Astrocyte (in vitro differentiated cells and primary cell): ENCODE data around the gene RBM19. TPM values are rescaled to one million over a fixed set of nuclear protein-coding genes. Genes with fewer than 3 reads are reported as not detected.
A peak's percentile ranks its signal among the peaks of the same experiment; 100 is the strongest.
"Not testable (repeated sequence)": the region's sequence is repeated elsewhere in the genome, so short reads cannot be mapped to it uniquely, and the experiment has no call there.

Source experiments
- DNase-seq: peaks from one replicate; pipeline ENCODE4 v3.0.0-alpha.2; 2010; ENCODE audit warnings: low read depth
- FAIRE-seq: peaks from 2 replicates; lab custom pipeline; 2011; peaks lifted over from hg19 to GRCh38; lab: Jason Lieb, UNC
- H2AFZ ChIP-seq: 2 replicates; pipeline ENCODE4 v1.6.0; 2012; ENCODE audit warnings: low read depth, low read length, inconsistent platforms
- H3K27ac ChIP-seq: 2 replicates; pipeline ENCODE4 v1.5.1; 2011; ENCODE audit warnings: low read depth, low read length, inconsistent platforms
- H3K27me3 ChIP-seq: 2 replicates; pipeline ENCODE4 v1.6.0; 2011; ENCODE audit warnings: low read length, inconsistent platforms; ENCODE audit not compliant: insufficient read depth
- H3K36me3 ChIP-seq: 2 replicates; pipeline ENCODE4 v1.5.1; 2011; ENCODE audit warnings: low read length, inconsistent platforms; ENCODE audit not compliant: insufficient read depth
- H3K4me1 ChIP-seq: 2 replicates; pipeline ENCODE4 v1.5.1; 2011; ENCODE audit warnings: low read length, inconsistent platforms; ENCODE audit not compliant: insufficient read depth
- H3K4me2 ChIP-seq: 2 replicates; pipeline ENCODE4 v1.6.0; 2012; ENCODE audit warnings: low read length, inconsistent platforms
- H3K4me3 ChIP-seq: 2 replicates; pipeline ENCODE4 v1.5.1; 2011; ENCODE audit warnings: low read depth, mild to moderate bottlenecking, low read length, inconsistent platforms; ENCODE audit not compliant: insufficient read depth
- H3K79me2 ChIP-seq: 2 replicates; pipeline ENCODE4 v1.6.0; 2012; ENCODE audit warnings: mild to moderate bottlenecking, low read length, inconsistent platforms; ENCODE audit not compliant: insufficient read depth
- H3K9ac ChIP-seq: 2 replicates; pipeline ENCODE4 v1.6.0; 2012; ENCODE audit warnings: mild to moderate bottlenecking, low read length, inconsistent platforms
- H3K9me3 ChIP-seq: 2 replicates; pipeline ENCODE4 v1.5.1; 2012; ENCODE audit warnings: low read depth, mild to moderate bottlenecking, low read length, inconsistent platforms; ENCODE audit not compliant: insufficient read depth
- H4K20me1 ChIP-seq: 2 replicates; pipeline ENCODE4 v1.6.0; 2012; ENCODE audit warnings: low read length, inconsistent platforms; ENCODE audit not compliant: insufficient read depth
- H3K27ac Mint-ChIP-seq: one replicate; pipeline ENCODE4 v1.8.0; 2021; ENCODE audit warnings: mild to moderate bottlenecking, mixed read lengths; ENCODE audit not compliant: unreplicated experiment
- H3K27me3 Mint-ChIP-seq: one replicate; pipeline ENCODE4 v1.8.0; 2021; ENCODE audit warnings: low read depth, mixed read lengths; ENCODE audit not compliant: unreplicated experiment
- H3K36me3 Mint-ChIP-seq: one replicate; pipeline ENCODE4 v1.8.0; 2021; ENCODE audit warnings: low read depth, mixed read lengths; ENCODE audit not compliant: unreplicated experiment
- H3K4me1 Mint-ChIP-seq: one replicate; pipeline ENCODE4 v1.8.0; 2021; ENCODE audit warnings: low read depth, mixed read lengths; ENCODE audit not compliant: unreplicated experiment
- H3K4me3 Mint-ChIP-seq: one replicate; pipeline ENCODE4 v1.8.0; 2021; ENCODE audit warnings: mild to moderate bottlenecking, moderate library complexity, mixed read lengths; ENCODE audit not compliant: unreplicated experiment
- H3K9me3 Mint-ChIP-seq: one replicate; pipeline ENCODE4 v1.8.0; 2021; ENCODE audit warnings: mild to moderate bottlenecking, mixed read lengths; ENCODE audit not compliant: unreplicated experiment
- EZH2 ChIP-seq: IDR thresholded peaks from 2 replicates; pipeline ENCODE4 v1.6.1; 2012; ENCODE audit warnings: mild to moderate bottlenecking, low read length, inconsistent platforms; ENCODE audit not compliant: insufficient read depth
- total RNA-seq: library from RNA; stranded (reverse); gene quantifications from 2 replicates; pipeline ENCODE4 v1.2.1, GENCODE V29; 2021
- TF ChIP-seq, protein P1 (sequence below): IDR thresholded peaks from 2 replicates; pipeline ENCODE4 v1.5.1; 2011; ENCODE audit warnings: low read depth, mild to moderate bottlenecking, inconsistent platforms, low read length, moderate library complexity; ENCODE audit not compliant: insufficient read depth

The RBM19 gene
- total RNA-seq, 1 donor from 2014 or later, result 32.3 TPM

DNA sequence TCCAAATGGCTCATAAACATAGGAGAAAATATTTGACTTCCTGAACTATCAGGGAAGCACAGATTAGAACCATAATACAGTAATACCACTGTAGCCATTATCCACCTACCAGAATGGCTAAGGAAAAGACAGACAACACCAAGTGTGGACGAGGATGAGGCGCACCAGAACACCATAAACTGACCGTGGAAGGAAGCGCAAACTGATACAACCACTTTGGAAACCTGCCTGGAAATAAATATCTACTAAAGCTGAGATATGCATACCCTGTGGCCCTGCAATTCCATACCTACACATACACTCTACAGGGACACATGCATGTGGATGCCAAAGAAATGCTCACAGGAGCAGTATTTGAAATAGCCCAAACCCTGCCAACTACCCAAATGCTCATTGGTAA lies 60.3 kb downstream of the RBM19 start:
- TF ChIP-seq, protein P1, sequence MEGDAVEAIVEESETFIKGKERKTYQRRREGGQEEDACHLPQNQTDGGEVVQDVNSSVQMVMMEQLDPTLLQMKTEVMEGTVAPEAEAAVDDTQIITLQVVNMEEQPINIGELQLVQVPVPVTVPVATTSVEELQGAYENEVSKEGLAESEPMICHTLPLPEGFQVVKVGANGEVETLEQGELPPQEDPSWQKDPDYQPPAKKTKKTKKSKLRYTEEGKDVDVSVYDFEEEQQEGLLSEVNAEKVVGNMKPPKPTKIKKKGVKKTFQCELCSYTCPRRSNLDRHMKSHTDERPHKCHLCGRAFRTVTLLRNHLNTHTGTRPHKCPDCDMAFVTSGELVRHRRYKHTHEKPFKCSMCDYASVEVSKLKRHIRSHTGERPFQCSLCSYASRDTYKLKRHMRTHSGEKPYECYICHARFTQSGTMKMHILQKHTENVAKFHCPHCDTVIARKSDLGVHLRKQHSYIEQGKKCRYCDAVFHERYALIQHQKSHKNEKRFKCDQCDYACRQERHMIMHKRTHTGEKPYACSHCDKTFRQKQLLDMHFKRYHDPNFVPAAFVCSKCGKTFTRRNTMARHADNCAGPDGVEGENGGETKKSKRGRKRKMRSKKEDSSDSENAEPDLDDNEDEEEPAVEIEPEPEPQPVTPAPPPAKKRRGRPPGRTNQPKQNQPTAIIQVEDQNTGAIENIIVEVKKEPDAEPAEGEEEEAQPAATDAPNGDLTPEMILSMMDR, result no peak
- TF ChIP-seq EZH2, result no peak
- FAIRE-seq, result no peak
- H3K4me1 Mint-ChIP-seq, result peaks cover 2% of the 10 kb centered on the region

DNA sequence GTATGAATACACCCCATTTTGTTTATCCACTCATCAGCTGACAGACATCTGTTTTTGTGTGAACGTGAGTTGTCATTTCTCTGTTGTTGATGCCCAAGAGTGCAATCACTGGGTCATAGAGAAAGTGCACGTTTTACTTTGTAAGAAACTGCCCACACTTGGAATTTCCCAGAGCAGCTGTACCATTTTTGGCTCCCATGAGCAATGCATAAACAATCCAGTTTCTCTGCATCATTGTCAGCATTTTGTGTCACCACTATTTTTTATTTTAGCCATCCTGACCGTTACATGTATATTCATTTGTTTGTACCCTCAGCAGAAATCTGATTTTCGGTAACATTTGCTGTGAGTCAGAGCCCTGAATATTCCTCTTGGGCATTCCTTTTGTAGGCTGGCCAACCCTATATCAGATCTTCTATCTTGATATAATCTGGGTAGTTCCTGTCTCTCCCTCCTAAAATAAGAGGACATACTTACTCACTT lies 62.7 kb downstream of the RBM19 start:
- Mint-ChIP-seq H3K9me3 (peaks cover 6% of the 10 kb centered on the region), H3K4me1 (peaks cover 2% of the 10 kb centered on the region), H3K27ac (no peak overlapping the region), H3K36me3 (peaks cover 17% of the 10 kb centered on the region), H3K27me3 (peaks cover 3% of the 10 kb centered on the region), H3K4me3 (no peak overlapping the region)
- DNase-seq (peak; percentile 39), FAIRE-seq (peak; percentile 49)
- Histone ChIP-seq H3K4me2 (no peak overlapping the region), H3K36me3 (peaks cover 2% of the 10 kb centered on the region), H3K27ac (no peak overlapping the region), H2AFZ (no peak overlapping the region), H3K79me2 (no peaks in the 10 kb centered on the region), H3K4me1 (peaks cover 7% of the 10 kb centered on the region), H3K9ac (no peak overlapping the region), H3K9me3 (no peaks in the 10 kb centered on the region), H4K20me1 (peaks cover 9% of the 10 kb centered on the region), H3K27me3 (no peaks in the 10 kb centered on the region), H3K4me3 (no peak overlapping the region)
- no peak for TF ChIP-seq EZH2
- TF ChIP-seq, protein P1, result no peak

More for the DNA sequence above, 60.3 kb downstream of the RBM19 start:
- DNase-seq, result no peak
- no peak overlapping the region for H3K4me2 ChIP-seq
- Mint-ChIP-seq H3K4me3 (no peak overlapping the region), H3K27ac (no peak overlapping the region), H3K27me3 (peaks cover 3% of the 10 kb centered on the region), H3K9me3 (peaks cover 6% of the 10 kb centered on the region), H3K36me3 (peaks cover 26% of the 10 kb centered on the region)
- no peak overlapping the region for H3K9ac ChIP-seq
- H3K79me2 ChIP-seq, result no peaks in the 10 kb centered on the region
- no peak overlapping the region for H3K4me3 ChIP-seq
- H3K27me3 ChIP-seq, result no peaks in the 10 kb centered on the region
- peaks cover 6% of the 10 kb centered on the region for H3K36me3 ChIP-seq
- no peak overlapping the region for H3K27ac ChIP-seq
- no peaks in the 10 kb centered on the region for H3K9me3 ChIP-seq
- H2AFZ ChIP-seq, result no peak overlapping the region
- peaks cover 7% of the 10 kb centered on the region for H3K4me1 ChIP-seq
- peaks cover 3% of the 10 kb centered on the region for H4K20me1 ChIP-seq

DNA sequence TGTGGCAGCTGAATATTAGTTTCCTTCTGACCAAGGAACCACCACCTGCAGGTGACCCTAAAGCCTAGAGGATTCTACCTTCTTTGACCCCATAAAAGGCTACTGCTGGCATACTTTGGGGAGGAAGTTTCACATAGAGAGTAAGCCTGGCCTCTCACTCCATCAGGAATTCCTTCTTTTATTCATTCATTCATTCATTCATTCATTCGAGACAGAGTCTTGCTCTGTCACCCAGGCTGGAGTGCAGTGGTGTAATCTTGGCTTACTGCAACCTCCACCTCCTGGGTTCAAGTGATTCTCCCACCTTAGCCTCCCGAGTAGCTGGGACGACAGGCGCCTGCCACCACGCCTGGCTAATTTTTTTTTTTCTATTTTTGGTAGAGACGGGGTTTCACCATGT lies 64.8 kb downstream of the RBM19 start:
- H3K9ac ChIP-seq, H2AFZ ChIP-seq, H3K27me3 ChIP-seq, H4K20me1 ChIP-seq, DNase-seq, H3K4me2 ChIP-seq, H3K4me3 Mint-ChIP-seq, FAIRE-seq, H3K4me3 ChIP-seq, H3K4me1 Mint-ChIP-seq, H3K27ac Mint-ChIP-seq, H3K4me1 ChIP-seq, H3K9me3 Mint-ChIP-seq, H3K27me3 Mint-ChIP-seq, H3K36me3 ChIP-seq, H3K79me2 ChIP-seq, H3K9me3 ChIP-seq, H3K27ac ChIP-seq: not testable (repeated sequence)
- H3K36me3 Mint-ChIP-seq, result peaks cover 14% of the 10 kb centered on the region
